Epithelial cell of umbilical artery (primary cell): ENCODE results near the gene HINFP. TPM values are rescaled to one million over a fixed set of nuclear protein-coding genes. Genes with fewer than 3 reads are reported as not detected.

Experiments
- total RNA-seq: library from RNA; depleted of rRNA; stranded (reverse); fragments of >200 nt; gene quantifications from 2 replicates; pipeline ENCODE4 v1.2.3, GENCODE V29; 2014

The HINFP gene, protein sequence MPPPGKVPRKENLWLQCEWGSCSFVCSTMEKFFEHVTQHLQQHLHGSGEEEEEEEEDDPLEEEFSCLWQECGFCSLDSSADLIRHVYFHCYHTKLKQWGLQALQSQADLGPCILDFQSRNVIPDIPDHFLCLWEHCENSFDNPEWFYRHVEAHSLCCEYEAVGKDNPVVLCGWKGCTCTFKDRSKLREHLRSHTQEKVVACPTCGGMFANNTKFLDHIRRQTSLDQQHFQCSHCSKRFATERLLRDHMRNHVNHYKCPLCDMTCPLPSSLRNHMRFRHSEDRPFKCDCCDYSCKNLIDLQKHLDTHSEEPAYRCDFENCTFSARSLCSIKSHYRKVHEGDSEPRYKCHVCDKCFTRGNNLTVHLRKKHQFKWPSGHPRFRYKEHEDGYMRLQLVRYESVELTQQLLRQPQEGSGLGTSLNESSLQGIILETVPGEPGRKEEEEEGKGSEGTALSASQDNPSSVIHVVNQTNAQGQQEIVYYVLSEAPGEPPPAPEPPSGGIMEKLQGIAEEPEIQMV
- total RNA-seq = 11.7 and 17.3 TPM in 2 replicates

DNA sequence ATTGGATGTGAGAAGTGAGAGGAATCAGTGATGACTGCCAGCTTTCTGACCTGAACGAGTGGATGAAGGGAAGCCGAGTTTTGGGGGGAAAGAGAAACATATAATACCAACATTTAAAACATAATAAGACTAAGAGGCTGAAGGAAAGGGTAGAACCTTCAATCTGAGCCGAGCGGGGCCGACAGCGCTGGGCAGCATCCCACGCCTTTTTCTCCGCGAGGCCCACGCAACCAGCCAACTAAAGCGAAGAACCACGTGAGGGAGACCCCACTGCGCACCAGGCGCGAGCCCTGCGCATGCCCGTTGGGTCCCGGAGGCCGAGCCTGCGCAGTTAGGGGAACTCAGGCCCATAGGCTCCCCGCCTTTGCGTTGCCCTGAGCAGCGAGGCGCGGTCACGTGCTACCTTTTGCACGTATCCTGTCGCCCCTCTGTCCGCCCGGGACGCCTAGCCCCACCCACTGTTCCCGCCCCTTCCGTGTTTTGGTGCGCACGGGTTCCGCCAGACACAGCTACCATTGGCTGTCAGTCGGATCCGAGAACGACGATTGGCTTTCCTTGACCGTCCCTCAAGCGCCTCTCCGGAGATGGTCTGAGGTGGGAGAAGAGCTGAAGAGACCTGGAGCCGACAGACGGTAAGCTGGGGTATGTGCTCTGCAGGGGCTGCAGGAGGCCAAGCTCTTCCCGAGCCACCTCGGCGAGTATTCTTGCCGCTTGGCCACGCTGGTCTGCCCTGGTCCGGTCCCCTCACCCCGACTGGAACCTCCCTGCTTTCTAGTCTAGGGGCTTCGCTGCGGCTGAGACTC is at the start of gene HINFP:
HINFP (plus strand) TSS at position 573 of the 803 bp plus-strand sequence. CDS start 5,365 bp downstream, outside the sequence.

DNA sequence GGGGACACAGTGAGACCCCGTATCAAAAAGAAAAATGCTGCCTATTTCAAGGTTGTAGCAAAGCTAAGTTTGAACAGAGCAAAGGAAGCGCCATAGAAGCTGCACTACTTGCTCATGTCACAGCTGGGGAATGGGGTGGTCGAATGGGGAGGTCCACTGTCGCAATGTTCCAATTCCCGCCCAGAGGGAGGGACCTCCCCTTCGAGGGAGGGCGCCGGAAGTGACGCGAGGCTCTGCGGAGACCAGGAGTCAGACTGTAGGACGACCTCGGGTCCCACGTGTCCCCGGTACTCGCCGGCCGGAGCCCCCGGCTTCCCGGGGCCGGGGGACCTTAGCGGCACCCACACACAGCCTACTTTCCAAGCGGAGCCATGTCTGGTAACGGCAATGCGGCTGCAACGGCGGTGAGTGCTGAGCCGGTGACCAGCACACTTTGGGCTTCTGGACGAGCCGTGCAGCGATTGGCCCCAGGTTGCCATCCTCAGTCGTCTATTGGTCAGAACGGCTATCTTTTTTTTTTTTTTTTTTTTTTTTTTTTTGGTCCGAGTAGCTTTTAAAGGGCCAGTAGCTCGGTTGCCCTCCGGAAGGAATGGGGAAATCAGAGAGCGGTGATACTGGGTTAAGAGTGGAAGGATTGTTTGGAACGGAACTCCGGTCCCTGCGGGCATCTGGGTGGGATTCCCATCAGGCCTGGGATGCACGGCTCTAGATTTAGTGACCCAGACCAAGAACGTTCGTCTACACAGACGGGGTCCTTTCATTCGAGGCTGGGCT is 36.5 kb upstream of the HINFP start, which contains the start of gene HMBS:
HMBS (plus strand) TSS at position 219 of the 774 bp plus-strand sequence; CDS start at position 372, 153 bp downstream.

DNA sequence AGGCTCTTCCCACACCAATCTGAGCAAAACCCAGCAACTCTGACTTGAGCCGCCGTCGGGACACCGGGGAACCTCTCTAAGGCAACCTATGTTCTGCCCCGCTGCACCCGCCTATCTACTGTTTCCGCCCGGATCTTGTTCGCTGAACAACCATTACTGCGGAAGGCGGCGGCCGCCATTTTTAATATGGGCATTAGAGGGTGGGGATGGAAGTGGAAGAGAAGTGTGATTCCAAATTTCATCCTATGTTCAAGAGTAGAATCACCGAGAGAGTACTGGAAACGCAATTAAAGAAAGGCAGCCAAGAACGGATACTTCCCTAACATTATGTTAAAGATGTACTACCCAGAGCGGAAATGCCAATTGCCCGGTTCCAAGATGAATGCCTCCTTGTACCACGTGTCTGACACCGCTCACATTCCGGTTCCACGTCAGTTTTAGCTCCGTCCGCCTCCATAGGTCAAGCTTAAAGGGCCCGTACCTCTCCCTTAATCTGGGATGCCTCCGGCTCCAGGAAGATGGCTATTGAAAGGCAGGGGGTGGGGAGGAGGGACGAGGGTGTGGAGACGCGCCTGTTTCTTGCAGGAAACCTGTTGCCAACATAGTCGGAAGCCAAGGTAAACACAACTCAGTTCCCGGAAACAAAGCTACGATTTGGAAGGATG is 19.5 kb upstream of the HINFP start, which contains the start of gene DPAGT1:
DPAGT1 (minus strand) TSS at position 95 of the 665 bp plus-strand sequence. CDS start 198 bp downstream, outside the sequence.

DNA sequence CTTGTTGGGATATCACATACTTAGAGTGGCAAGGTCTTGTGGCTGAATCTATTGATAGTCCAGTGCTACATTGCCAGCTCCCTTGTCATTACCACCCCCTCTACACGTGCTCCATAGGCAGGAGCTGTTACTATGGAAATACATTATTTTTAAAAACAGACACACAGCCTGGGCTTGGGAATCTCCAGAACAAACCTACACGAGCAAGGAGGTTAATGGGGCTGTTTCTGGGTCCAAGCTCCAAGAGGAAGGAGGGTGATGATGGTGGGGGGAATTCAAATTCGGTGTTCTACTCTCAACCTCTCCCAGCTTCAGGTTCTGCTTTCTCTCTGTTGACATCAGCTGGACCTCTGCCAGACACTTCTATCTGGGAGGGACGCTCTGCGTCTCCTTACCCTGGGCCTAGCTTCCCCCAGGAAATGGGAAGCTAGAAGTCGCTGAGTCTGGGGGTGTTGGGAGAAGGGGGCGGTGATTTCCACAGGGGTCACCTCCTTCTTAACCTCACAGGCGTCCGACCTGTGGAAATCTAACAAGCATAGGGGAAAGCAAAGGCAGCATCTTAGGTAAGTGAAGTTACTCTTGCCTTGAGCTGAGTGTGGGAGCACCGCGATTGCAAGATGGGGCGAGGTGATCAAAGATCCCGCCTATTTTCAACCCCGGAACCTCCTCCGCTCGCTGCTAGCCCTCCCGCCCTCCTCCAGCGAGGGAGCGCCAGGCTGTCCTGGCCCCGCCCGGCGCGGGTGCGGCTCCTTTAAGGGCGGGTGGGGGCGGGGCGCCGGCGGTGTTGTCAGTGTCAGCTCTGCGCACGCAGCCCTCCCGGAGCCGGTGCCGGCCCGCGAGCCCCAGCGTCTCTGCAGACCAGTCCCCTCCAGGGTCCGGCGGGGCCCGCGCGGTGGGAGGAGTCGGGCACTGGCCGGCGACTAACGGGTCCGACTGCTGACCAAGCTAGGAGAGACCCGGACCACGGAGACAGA is 14.5 kb upstream of the HINFP start, which contains the start of gene C2CD2L:
C2CD2L (plus strand) TSS at position 781 of the 974 bp plus-strand sequence. CDS start 398 bp downstream, outside the sequence.

DNA sequence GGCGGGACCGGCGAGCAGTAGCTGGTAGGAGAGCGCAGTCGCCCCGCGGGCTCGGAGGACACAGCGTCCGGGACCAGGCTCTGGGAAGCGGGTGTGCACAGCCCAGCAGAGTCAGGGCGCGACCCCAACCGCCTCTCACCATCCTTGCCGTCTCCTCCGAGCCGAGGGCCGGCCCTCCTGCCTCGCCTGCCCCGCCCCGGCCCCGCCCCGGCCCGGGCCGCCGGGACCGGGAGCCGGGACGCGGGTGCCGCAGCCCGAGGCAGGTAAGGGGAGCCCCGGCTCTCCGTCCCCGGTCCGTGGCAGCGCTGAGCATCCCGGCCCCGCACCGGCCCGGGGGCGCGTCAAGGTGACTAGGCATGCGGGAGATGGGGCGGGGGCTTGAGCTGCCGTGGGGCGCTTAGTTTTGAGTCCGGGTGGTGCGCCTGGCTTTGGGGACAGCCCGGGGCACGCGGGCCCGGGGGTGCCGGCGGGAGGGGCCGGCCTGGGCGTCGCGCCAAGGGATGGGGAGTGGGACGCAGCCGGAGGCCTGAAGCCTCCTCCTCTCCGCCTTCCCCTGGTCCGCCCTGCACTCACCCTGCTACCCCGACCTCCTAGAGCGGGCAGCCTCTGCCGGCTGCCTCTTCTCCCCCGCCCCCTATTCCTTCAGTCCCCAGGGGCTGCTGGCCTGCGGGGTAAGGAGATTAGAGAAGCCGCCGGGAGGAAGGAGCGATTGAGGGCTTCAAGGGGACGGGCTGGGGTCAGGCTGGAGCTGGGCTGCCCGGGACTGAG is 27.8 kb downstream of the HINFP start, which contains the start of gene ABCG4:
ABCG4 (plus strand) TSS at position 35 of the 768 bp plus-strand sequence. CDS start 914 bp downstream, outside the sequence.

DNA sequence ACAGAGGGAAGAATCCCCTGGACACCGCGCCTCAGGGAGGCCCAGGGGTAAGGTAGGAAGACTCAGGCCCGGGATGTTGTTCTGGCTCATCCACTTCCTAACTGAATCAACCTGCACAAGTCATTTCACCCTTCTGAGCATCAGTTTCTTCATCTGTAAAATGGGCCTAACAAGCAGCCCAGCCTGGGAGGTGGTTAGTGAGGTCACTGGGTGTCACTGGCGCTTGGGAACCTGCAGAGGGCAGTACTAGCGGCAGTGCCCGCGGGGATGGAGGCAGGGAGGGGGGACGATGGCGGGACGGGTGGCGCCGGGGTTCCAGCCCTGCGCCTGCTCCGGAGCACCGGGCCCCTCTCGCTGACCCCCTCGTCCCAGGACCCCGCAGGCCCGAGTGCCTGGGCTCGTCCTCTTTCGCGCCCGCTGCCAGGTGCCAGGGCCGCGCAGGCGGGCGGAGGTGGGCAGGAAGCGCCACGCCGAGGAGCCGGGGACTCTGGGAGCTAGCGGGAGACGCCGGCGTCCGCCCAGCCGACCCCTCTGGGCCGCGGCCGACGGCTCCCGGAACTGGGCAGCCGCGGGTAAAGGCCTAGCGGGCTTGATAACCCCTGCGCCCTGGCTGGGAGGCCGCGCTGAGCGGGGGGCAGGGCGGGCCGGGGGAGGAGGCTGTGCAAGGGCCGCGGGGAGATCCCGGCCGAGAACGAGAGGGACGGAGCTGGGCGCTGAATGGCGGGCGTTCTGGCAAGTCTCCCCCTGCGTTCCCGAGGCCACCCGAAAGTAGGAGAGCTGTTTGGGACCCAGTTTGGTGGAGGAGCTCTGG is 47.3 kb downstream of the HINFP start, which contains the start of gene NLRX1:
NLRX1 (plus strand) TSS at position 255 of the 811 bp plus-strand sequence. CDS start 2,679 bp downstream, outside the sequence.

Other genes with a start within 250 kb of the HINFP start
- not detected in 2 replicates for gene CXCR5, start 237.7 kb upstream of the HINFP start, total RNA-seq
- 5.0 and 10.7 TPM in 2 replicates for gene BCL9L, start 195.7 kb upstream of the HINFP start, total RNA-seq
- gene UPK2, start 165.3 kb upstream of the HINFP start, total RNA-seq = not detected in 2 replicates
- gene FOXR1, start 149.8 kb upstream of the HINFP start, total RNA-seq = not detected in 2 replicates
- gene CENATAC, start 123.4 kb upstream of the HINFP start, total RNA-seq = 8.8 and 20.8 TPM in 2 replicates
- 761 and 2,413 TPM in 2 replicates for gene RPS25, start 103.2 kb upstream of the HINFP start, total RNA-seq
- 81.5 and 160 TPM in 2 replicates for gene TRAPPC4, start 102.8 kb upstream of the HINFP start, total RNA-seq
- 14.1 and 18.5 TPM in 2 replicates for gene SLC37A4, start 90.7 kb upstream of the HINFP start, total RNA-seq
- gene HYOU1, start 64.4 kb upstream of the HINFP start, total RNA-seq = 235 and 332 TPM in 2 replicates
- 18.5 and 20.2 TPM in 2 replicates for gene VPS11, start 53.8 kb upstream of the HINFP start, total RNA-seq
- gene HMBS, start 36.7 kb upstream of the HINFP start, total RNA-seq = 6.5 and 13.2 TPM in 2 replicates
- 16.9 and 30.7 TPM in 2 replicates for gene DPAGT1, start 19.7 kb upstream of the HINFP start, total RNA-seq
- gene C2CD2L, start 14.2 kb upstream of the HINFP start, total RNA-seq = 1.8 and 2.9 TPM in 2 replicates
- 0.15 and 0.32 TPM in 2 replicates for gene ABCG4, start 27.5 kb downstream of the HINFP start, total RNA-seq
- gene NLRX1, start 47.1 kb downstream of the HINFP start, total RNA-seq = 10.5 and 14.6 TPM in 2 replicates
- not detected in 2 replicates for gene NHERF4, start 63.9 kb downstream of the HINFP start, total RNA-seq
- gene CBL, start 84.8 kb downstream of the HINFP start, total RNA-seq = 10.4 and 11.9 TPM in 2 replicates
- 2,717 and 5,496 TPM in 2 replicates for gene MCAM, start 195.6 kb downstream of the HINFP start, total RNA-seq
- gene RNF26, start 212.9 kb downstream of the HINFP start, total RNA-seq = 3.8 and 3.9 TPM in 2 replicates
- 82.5 and 90.6 TPM in 2 replicates for gene C1QTNF5, start 219.3 kb downstream of the HINFP start, total RNA-seq
- under 0.01 and 0.15 TPM in 2 replicates for gene MFRP, start 225.1 kb downstream of the HINFP start, total RNA-seq